Osteocyte (in vitro differentiated cells): ENCODE measurements around the gene RHEBL1. TPM values are rescaled to one million over a fixed set of nuclear protein-coding genes. Genes with fewer than 3 reads are reported as not detected.
A peak's percentile ranks its signal among the peaks of the same experiment; 100 is the strongest.

Experiments
- DNase-seq: peaks from one replicate; pipeline ENCODE4 v3.0.0; 2021; ENCODE audit warnings: mixed read lengths; ENCODE audit not compliant: unreplicated experiment; ENCODE audit errors: extremely low spot score
- H3K27ac Mint-ChIP-seq: one replicate; pipeline ENCODE4 v1.8.0; 2021; ENCODE audit warnings: mild to moderate bottlenecking, mixed read lengths; ENCODE audit not compliant: unreplicated experiment
- H3K27me3 Mint-ChIP-seq: one replicate; pipeline ENCODE4 v1.8.0; 2021; ENCODE audit warnings: mixed read lengths; ENCODE audit not compliant: unreplicated experiment
- H3K36me3 Mint-ChIP-seq: one replicate; pipeline ENCODE4 v1.8.0; 2021; ENCODE audit warnings: mixed read lengths; ENCODE audit not compliant: unreplicated experiment
- H3K4me1 Mint-ChIP-seq: one replicate; pipeline ENCODE4 v1.8.0; 2021; ENCODE audit warnings: mixed read lengths; ENCODE audit not compliant: unreplicated experiment
- H3K4me3 Mint-ChIP-seq: one replicate; pipeline ENCODE4 v1.8.0; 2021; ENCODE audit warnings: mild to moderate bottlenecking, moderate library complexity, mixed read lengths; ENCODE audit not compliant: unreplicated experiment
- H3K9me3 Mint-ChIP-seq: one replicate; pipeline ENCODE4 v1.8.0; 2021; ENCODE audit warnings: mixed read lengths; ENCODE audit not compliant: unreplicated experiment
- total RNA-seq: library from RNA; stranded (reverse); gene quantifications from 2 replicates; pipeline ENCODE4 v1.2.1, GENCODE V29; 2021
- TF ChIP-seq, protein P1 (sequence below): fragments of 200-600 bp; sonication (generic); IDR thresholded peaks from 2 replicates; pipeline ENCODE4 v1.5.0; 2021; ENCODE audit warnings: antibody characterized with exemption, mild to moderate bottlenecking, moderate library complexity

The RHEBL1 gene
- total RNA-seq, 1 donor from 2014 or later: 1.2 TPM

DNA sequence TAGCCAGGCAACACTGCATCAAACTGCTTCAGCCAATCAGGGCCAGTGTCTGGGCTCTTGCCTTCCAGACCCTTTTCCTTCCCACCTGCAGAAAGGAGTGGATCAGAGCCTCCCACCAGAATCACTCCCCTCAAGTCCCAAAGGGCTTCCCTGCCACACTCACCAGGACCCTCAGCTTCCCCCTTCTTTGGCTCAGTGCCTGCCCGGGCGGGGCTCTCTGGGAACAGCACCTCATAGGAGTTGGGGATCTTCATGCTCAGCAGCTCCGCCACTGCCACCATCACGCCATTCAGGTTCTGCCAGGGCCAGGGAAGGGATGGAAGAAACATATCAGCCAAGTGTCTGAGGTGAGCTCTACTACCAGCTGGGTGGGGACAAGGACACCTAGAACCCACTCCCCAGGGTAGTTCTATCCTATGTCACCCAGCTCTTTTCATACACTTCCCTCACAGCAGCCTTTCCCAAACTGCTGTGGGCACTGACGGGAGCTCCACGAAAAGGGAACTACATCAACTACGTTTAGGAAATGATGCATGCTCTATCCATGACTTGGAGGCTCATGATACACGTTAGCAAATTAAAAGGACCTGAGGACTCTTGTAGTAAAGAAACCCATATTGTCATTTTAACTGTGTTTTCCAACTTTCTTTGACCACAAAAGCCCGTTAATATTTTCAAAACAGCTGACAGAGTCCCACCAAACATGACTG lies 41.8 kb downstream of the RHEBL1 start:
- Mint-ChIP-seq H3K36me3 (peaks cover 36% of the 10 kb centered on the region), H3K4me1 (no peaks in the 10 kb centered on the region), H3K4me3 (no peak overlapping the region), H3K27me3 (no peaks in the 10 kb centered on the region), H3K27ac (no peak overlapping the region), H3K9me3 (no peaks in the 10 kb centered on the region)
- TF ChIP-seq, protein P1, sequence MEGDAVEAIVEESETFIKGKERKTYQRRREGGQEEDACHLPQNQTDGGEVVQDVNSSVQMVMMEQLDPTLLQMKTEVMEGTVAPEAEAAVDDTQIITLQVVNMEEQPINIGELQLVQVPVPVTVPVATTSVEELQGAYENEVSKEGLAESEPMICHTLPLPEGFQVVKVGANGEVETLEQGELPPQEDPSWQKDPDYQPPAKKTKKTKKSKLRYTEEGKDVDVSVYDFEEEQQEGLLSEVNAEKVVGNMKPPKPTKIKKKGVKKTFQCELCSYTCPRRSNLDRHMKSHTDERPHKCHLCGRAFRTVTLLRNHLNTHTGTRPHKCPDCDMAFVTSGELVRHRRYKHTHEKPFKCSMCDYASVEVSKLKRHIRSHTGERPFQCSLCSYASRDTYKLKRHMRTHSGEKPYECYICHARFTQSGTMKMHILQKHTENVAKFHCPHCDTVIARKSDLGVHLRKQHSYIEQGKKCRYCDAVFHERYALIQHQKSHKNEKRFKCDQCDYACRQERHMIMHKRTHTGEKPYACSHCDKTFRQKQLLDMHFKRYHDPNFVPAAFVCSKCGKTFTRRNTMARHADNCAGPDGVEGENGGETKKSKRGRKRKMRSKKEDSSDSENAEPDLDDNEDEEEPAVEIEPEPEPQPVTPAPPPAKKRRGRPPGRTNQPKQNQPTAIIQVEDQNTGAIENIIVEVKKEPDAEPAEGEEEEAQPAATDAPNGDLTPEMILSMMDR: no peak
- peak; percentile 79 for DNase-seq

DNA sequence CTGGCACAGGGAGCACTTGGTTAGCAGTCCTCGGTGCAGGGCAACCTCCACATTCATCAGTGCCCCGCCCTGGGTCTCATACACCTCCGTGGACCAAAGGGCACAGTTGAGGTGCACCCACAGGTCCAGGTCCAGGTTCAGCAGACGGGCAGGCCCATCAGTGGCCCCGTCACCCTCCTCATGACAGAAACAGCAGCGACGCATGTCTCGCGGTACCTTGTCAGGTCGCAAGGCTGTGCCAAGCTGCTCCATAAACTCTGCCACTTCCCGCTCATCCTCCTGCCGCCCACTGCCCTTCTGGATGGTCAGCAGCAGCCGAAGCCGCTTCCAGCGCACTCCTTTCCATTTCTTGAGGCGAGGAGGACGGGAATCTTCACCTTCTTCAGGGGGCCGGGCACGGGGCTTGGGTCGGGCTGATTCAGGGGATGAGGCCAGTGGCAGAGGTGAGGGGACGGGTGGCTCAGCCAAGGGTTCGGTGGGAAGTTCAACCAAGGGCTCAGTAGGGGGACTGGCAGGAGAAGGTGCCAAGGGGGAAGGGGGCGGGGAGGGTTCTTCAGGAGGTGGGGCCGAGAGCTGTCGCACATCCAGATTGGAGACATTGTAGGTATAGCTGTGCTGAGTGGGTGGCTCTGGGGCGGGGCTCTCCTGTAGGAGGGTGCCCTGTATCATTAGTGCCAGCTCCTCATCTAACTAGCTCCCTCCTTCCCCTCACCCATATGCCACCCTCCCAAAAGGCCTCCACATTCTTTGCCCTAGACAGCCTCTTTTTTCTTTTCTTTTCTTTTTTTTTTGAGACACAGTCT lies 42.9 kb downstream of the RHEBL1 start:
- Mint-ChIP-seq H3K27me3 (no peaks in the 10 kb centered on the region), H3K4me3 (no peak overlapping the region), H3K36me3 (peaks cover 41% of the 10 kb centered on the region), H3K27ac (no peak overlapping the region), H3K9me3 (no peaks in the 10 kb centered on the region), H3K4me1 (no peaks in the 10 kb centered on the region)
- TF ChIP-seq, protein P1: no peak
- peak; percentile 79 for DNase-seq

DNA sequence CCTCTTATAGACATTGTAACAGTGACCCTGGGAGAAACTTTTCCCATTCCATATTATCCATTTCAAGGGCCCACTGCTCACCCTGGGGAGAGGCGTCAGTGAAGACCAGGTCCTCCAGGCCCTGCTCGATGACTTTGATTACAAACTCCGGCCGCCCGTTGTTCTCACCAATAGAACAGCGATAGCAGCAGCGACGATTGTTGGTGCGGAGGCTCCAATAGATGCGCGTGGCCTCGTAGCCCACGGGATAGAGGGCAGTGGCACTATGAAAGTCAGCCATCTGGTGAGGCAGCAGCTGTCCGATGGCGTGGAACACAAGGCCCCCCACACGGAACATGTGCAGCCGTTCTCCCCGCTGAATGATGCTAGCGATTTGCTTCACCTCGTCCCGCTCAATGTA lies 43.7 kb downstream of the RHEBL1 start:
- TF ChIP-seq, protein P1: no peak
- no peak overlapping the region for H3K4me3 Mint-ChIP-seq
- DNase-seq: peak; percentile 83
- H3K36me3 Mint-ChIP-seq: peaks cover 37% of the 10 kb centered on the region
- H3K9me3 Mint-ChIP-seq: no peaks in the 10 kb centered on the region
- H3K4me1 Mint-ChIP-seq: no peaks in the 10 kb centered on the region
- no peaks in the 10 kb centered on the region for H3K27me3 Mint-ChIP-seq
- H3K27ac Mint-ChIP-seq: no peak overlapping the region

DNA sequence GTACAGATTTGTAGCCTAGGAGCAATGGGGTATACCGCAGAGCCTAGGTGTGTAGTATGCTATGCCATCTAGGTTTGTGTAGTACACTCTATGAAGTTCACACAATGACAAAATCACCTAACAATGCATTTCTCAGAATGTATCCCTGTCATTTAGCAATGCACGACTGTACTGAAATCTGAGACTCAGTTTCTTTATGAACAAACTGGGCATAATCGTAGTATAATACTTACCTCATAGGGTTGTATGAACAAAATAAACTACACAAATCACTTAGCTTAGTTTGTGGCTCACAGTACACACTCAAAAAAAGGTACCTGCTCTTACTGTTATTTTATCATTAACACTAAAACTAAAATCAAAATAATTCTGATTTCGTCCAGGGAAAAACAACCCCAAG lies 44.3 kb downstream of the RHEBL1 start:
- TF ChIP-seq, protein P1: no peak
- Mint-ChIP-seq H3K36me3 (peaks cover 34% of the 10 kb centered on the region), H3K27me3 (no peaks in the 10 kb centered on the region), H3K4me1 (no peaks in the 10 kb centered on the region), H3K27ac (no peak overlapping the region), H3K9me3 (no peaks in the 10 kb centered on the region), H3K4me3 (no peak overlapping the region)
- no peak for DNase-seq

DNA sequence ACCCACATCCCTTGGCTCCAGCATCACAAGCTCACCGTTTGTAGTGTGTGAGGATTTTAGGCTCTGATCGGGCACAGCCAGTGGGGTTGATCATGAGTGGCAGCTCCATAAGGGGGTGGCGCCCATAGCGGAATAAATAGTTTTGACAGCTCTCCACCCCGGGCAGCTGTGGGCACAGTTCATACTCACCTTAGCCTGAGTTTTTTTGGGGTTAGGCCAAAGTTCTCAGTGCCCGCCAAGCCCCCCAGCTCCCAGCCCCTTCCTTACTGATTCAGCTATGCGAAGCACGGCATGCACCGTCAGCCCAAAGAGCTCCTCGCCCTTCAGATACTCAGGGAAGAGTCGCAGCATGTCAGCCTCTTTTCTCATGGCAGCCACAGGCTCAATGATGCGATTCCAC lies 45.2 kb downstream of the RHEBL1 start:
- Mint-ChIP-seq H3K4me1 (peaks cover 5% of the 10 kb centered on the region), H3K36me3 (peaks cover 34% of the 10 kb centered on the region), H3K9me3 (no peaks in the 10 kb centered on the region), H3K27ac (no peak overlapping the region), H3K27me3 (no peaks in the 10 kb centered on the region), H3K4me3 (no peak overlapping the region)
- TF ChIP-seq, protein P1: no peak
- no peak for DNase-seq
